Endometrial microvascular endothelial cells (primary cell): Measurements from ENCODE around the gene PAQR7. TPM values are rescaled to one million over a fixed set of nuclear protein-coding genes. Genes with fewer than 3 reads are reported as not detected.

Source experiments
- total RNA-seq: library from RNA; depleted of rRNA; stranded (reverse); fragments of >200 nt; gene quantifications from one replicate; pipeline ENCODE4 v1.2.3, GENCODE V29; 2015; ENCODE audit errors: inconsistent ontology term

Gene PAQR7
- total RNA-seq, 1 donor from 2014 or later, result 5.5 TPM

Other genes starting within 250 kb of the PAQR7 start
- gene SELENON, start 75.5 kb downstream of the PAQR7 start, total RNA-seq, result 87.4 TPM
- 47.1 TPM for gene MTFR1L, start 55.8 kb downstream of the PAQR7 start, total RNA-seq
- 1.6 TPM for gene AUNIP, start 16.3 kb downstream of the PAQR7 start, total RNA-seq
- 92.3 TPM for gene STMN1, start 30.7 kb upstream of the PAQR7 start, total RNA-seq
- 11.5 TPM for gene PAFAH2, start 122.4 kb upstream of the PAQR7 start, total RNA-seq
- not detected for gene EXTL1, start 146.1 kb upstream of the PAQR7 start, total RNA-seq
- not detected for gene SLC30A2, start 170.4 kb upstream of the PAQR7 start, total RNA-seq
- gene TRIM63, start 191.9 kb upstream of the PAQR7 start, total RNA-seq, result not detected
- 4.1 TPM for gene PDIK1L, start 236.1 kb upstream of the PAQR7 start, total RNA-seq